GM18858 (cell line): Measurements from ENCODE around the gene ERP44.

ENCODE experiments used
- ATAC-seq: cut with Tn5 transposase; IDR thresholded peaks from one replicate; pipeline ENCODE4 v1.9.1; 2021; ENCODE audit not compliant: unreplicated experiment

The ERP44 gene

DNA sequence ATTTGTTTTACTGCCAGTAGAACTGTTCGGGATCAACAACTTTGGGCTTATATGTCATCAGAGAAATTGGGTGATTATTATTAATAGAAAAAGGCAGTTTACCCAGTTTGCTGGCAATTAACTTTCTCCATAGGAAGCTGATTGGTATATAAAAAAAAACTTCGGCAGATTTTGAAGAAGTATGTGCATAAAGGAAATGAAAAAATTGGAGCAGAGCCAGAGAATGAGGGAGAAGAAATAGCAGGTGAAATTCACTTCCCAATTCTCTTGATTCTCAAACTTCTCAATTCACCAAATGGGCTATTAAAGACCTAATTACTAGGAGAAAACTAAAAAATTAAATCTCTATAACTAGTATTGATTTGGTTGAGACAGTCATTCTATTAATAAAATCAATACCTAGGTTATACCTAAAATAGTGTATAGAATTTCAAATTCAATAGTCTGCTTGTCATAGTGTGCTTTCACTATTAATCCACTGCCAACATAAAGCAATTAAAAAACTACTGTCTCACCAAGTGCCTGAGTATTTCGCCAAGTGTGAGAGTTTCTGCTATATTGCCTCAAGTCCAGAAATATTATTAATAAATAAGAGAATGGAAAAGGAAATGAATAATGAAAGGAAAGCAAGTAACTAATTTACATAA lies 144.8 kb downstream of the ERP44 start:
- ATAC-seq: no peak

GRCh38 chr9:99948896-99949295 lies 149.9 kb downstream of the ERP44 start:
- no peak for ATAC-seq

GRCh38 chr9:99948482-99948881 lies 150.3 kb downstream of the ERP44 start:
- no peak for ATAC-seq

- no peak for ATAC-seq
These were observed 151.4 kb downstream of the ERP44 start for GRCh38 chr9:99947395-99947794.

GRCh38 chr9:99936947-99937587 lies 161.7 kb downstream of the ERP44 start:
- ATAC-seq: no peak

DNA sequence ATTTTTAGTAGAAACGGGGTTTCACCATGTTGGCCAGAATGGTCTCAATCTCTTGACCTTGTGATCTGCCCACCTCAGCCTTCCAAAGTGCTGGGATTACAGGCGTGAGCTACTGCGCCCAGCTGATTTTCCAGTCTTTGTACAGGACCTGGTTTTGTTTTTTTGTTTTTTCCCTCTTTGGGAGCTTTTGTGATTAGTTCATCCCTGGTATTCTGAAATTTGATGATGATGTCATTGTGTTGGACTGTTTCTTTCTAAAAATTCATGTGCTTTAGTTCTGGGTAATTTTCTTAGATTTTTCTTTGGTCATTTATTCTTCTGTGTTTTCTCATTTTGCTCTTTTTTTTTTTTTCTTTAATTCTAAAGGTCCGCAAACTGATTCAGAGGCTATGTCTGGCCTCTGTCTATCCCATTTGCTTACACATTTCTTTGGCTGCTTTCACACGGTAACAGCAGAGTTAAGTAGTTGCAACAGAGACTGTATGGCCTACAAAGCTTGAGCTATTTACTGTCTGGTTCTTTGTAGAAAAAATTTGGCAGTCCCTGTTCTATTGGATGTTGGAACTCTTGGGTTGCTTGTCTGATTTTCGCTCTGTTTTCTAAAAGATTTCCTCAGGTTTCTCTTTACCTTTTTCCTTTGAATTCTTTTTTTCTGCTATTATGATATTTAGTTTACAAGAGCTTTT lies 167.5 kb downstream of the ERP44 start:
- ATAC-seq: no peak

- no peak for ATAC-seq
These were observed 169.1 kb downstream of the ERP44 start for GRCh38 chr9:99929652-99930051.
